IPS-18a (cell line): ENCODE results near the gene CATSPER3.

Experiments
- H3K27ac ChIP-seq: one replicate; pipeline ENCODE4 v1.5.1; 2013; ENCODE audit warnings: low read length
- H3K27me3 ChIP-seq: one replicate; pipeline ENCODE4 v1.6.1; 2013; ENCODE audit warnings: mild to moderate bottlenecking, low read length; ENCODE audit not compliant: control insufficient read depth, insufficient read depth
- H3K36me3 ChIP-seq: one replicate; pipeline ENCODE4 v1.6.1; 2013; ENCODE audit warnings: low read depth, low read length; ENCODE audit not compliant: control insufficient read depth
- H3K4me1 ChIP-seq: one replicate; pipeline ENCODE4 v1.6.1; 2013; ENCODE audit warnings: low read depth, low read length; ENCODE audit not compliant: control insufficient read depth
- H3K4me3 ChIP-seq: one replicate; pipeline ENCODE4 v1.5.1; 2013; ENCODE audit warnings: low read length
- H3K9ac ChIP-seq: one replicate; pipeline ENCODE4 v1.6.1; 2013; ENCODE audit warnings: mild to moderate bottlenecking, low read length, moderate library complexity
- H3K9me3 ChIP-seq: one replicate; pipeline ENCODE4 v1.6.1; 2013; ENCODE audit warnings: low read depth, low read length; ENCODE audit not compliant: control insufficient read depth

Gene CATSPER3

GRCh38 chr5:134945041-134945440 lies 22.7 kb upstream of the CATSPER3 start:
- Histone ChIP-seq H3K4me1 (no peaks in the 10 kb centered on the region), H3K9ac (no peak overlapping the region), H3K27me3 (no peaks in the 10 kb centered on the region), H3K27ac (no peak overlapping the region), H3K4me3 (no peak overlapping the region), H3K9me3 (no peaks in the 10 kb centered on the region), H3K36me3 (no peaks in the 10 kb centered on the region)

- Histone ChIP-seq H3K4me3 (no peak overlapping the region), H3K4me1 (no peaks in the 10 kb centered on the region), H3K9me3 (no peaks in the 10 kb centered on the region), H3K36me3 (no peaks in the 10 kb centered on the region), H3K9ac (no peak overlapping the region), H3K27me3 (no peaks in the 10 kb centered on the region), H3K27ac (no peak overlapping the region)
Measured at GRCh38 chr5:134948911-134949310, 18.8 kb upstream of the CATSPER3 start.

GRCh38 chr5:134949316-134949715 lies 18.4 kb upstream of the CATSPER3 start:
- Histone ChIP-seq H3K27me3 (no peaks in the 10 kb centered on the region), H3K9ac (no peak overlapping the region), H3K9me3 (peaks cover 4% of the 10 kb centered on the region), H3K4me3 (no peak overlapping the region), H3K4me1 (no peaks in the 10 kb centered on the region), H3K27ac (no peak overlapping the region), H3K36me3 (no peaks in the 10 kb centered on the region)

DNA sequence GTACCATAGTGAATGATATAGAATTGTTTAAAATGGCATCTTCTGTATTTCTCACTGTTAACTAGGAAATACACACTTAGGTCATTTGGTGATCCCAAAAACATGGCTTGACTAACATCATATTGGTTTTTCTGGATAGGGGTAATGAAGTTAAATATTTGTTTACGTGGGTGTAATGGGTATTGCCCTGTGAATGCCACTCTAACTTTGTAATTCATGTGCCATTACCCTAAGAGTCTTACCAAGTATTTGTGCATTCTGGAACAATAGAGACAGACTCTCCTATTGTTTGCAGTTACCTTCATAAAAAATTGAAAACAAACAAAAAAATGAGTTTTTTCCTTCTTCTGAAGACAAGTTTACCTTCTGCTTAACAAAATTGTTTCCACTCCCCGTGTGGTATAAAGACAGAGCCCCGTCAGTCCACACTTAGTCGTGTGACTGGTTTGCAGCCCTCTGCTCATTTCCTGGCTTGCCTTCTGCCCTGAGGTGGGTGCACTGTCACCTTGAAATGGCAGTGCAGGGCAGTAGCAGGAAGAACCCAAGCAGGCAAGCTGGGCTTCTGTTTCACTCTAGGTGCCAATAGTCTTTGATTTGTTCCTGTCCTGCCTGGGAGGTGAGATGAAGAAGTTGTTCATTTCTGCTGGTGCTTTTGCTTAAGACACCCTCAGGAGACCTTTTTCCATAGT lies 9.6 kb upstream of the CATSPER3 start:
- H3K9ac ChIP-seq, result no peak overlapping the region
- H3K4me3 ChIP-seq, result no peak overlapping the region
- H3K9me3 ChIP-seq, result peaks cover 4% of the 10 kb centered on the region
- H3K36me3 ChIP-seq, result no peaks in the 10 kb centered on the region
- no peaks in the 10 kb centered on the region for H3K27me3 ChIP-seq
- peaks cover 10% of the 10 kb centered on the region for H3K4me1 ChIP-seq
- H3K27ac ChIP-seq, result no peak overlapping the region

GRCh38 chr5:134958755-134959154 lies 9.0 kb upstream of the CATSPER3 start:
- Histone ChIP-seq H3K9me3 (peaks cover 4% of the 10 kb centered on the region), H3K36me3 (no peaks in the 10 kb centered on the region), H3K4me3 (no peak overlapping the region), H3K4me1 (peaks cover 10% of the 10 kb centered on the region), H3K27me3 (no peaks in the 10 kb centered on the region), H3K9ac (no peak overlapping the region), H3K27ac (no peak overlapping the region)

DNA sequence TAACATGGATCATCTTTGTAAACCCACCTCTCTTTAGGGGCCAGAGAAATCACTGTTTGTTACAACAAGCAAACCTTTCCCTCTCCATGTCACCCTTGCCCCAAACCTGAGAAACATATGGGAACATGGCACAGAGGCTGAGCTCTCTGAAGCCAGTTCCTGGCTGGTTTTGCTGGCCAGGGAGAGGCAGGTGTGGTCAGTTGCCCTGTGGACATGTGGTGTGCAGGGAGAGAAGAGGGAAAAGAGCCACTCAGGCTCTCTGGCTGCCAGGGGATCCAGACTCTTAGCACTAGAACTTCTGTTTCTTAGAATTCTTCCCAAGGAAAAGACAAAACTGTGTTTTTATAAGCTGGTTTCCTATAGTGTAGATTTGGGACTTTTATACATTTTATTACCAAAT lies 4.6 kb upstream of the CATSPER3 start:
- H3K9me3 ChIP-seq, result no peaks in the 10 kb centered on the region
- H3K27ac ChIP-seq, result no peak overlapping the region
- no peak overlapping the region for H3K9ac ChIP-seq
- H3K4me1 ChIP-seq, result peaks cover 8% of the 10 kb centered on the region
- H3K27me3 ChIP-seq, result no peaks in the 10 kb centered on the region
- no peak overlapping the region for H3K4me3 ChIP-seq
- no peaks in the 10 kb centered on the region for H3K36me3 ChIP-seq

DNA sequence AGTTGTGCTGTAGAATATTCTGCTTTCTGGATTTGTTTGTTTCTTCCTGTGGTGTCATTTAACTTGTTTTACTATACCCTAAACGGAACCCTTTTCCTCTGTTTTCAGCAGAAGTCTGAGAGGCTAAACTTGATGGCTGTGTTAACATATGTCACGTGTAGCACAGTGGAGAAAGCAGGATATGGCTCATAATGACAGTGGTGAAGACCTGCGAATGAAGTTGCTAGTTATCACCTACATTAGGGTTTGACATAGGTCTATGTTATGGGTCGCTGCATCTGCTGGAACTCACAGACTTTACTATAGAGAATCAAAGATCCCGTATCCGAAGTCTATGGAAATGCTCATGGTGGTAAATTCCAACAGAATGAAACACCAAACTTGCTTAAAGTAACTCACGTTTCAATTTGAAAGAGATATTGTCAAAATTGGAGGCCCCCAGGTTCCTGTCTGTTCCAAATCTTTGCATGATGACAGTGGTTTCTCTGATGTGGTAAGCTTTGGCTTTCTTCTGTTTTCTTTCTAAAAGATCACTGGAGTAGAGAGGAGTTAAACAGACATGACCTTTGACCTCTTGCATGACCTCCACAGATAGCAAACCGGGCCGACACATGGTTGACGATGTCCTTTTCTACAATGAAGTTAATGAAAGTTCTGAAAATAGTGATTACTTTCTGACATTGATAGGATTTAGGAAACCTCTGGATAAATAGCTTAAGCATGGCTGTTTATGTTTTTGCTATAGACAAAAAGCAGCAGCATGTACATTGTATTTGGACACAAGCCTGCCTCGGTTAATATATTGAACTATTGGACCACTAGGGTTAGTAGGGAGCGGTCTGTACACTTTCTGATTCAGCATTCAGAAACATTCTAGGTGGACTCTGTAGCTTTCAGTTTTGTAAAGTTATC lies 3.1 kb upstream of the CATSPER3 start:
- Histone ChIP-seq H3K9me3 (no peaks in the 10 kb centered on the region), H3K36me3 (no peaks in the 10 kb centered on the region), H3K4me3 (no peak overlapping the region), H3K27me3 (no peaks in the 10 kb centered on the region), H3K9ac (no peak overlapping the region), H3K27ac (no peak overlapping the region), H3K4me1 (no peaks in the 10 kb centered on the region)

GRCh38 chr5:134965271-134965825 lies 2.4 kb upstream of the CATSPER3 start:
- Histone ChIP-seq H3K9me3 (no peaks in the 10 kb centered on the region), H3K4me1 (no peaks in the 10 kb centered on the region), H3K27ac (no peak overlapping the region), H3K9ac (no peak overlapping the region), H3K27me3 (no peaks in the 10 kb centered on the region), H3K4me3 (no peak overlapping the region), H3K36me3 (no peaks in the 10 kb centered on the region)

GRCh38 chr5:134968055-134968454 lies 348 bp downstream of the CATSPER3 start:
- no peaks in the 10 kb centered on the region for H3K9me3 ChIP-seq
- no peak overlapping the region for H3K4me3 ChIP-seq
- no peaks in the 10 kb centered on the region for H3K27me3 ChIP-seq
- H3K9ac ChIP-seq, result no peak overlapping the region
- H3K27ac ChIP-seq, result no peak overlapping the region
- H3K4me1 ChIP-seq, result no peaks in the 10 kb centered on the region
- H3K36me3 ChIP-seq, result no peaks in the 10 kb centered on the region

DNA sequence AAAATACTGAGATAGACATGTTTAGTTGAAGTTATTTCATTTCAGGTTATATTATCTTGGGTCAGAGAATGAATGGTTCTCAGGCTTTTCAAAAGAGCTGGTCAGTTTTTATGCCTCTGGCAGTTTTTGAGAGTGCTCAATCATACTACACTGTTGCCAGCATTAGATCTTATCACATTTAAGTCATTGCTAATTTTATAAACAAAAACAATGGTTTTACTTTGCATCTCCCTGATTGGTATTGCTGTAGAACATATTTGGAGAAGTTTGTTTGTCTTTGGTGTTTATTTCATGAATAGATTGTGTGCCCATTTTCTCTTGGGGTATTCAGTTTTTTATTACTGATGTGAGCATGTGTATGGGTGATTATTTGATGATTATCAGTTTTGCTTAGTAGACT lies 1.5 kb downstream of the CATSPER3 start:
- Histone ChIP-seq H3K27me3 (no peaks in the 10 kb centered on the region), H3K27ac (no peak overlapping the region), H3K4me1 (no peaks in the 10 kb centered on the region), H3K9me3 (no peaks in the 10 kb centered on the region), H3K9ac (no peak overlapping the region), H3K4me3 (no peak overlapping the region), H3K36me3 (no peaks in the 10 kb centered on the region)

DNA sequence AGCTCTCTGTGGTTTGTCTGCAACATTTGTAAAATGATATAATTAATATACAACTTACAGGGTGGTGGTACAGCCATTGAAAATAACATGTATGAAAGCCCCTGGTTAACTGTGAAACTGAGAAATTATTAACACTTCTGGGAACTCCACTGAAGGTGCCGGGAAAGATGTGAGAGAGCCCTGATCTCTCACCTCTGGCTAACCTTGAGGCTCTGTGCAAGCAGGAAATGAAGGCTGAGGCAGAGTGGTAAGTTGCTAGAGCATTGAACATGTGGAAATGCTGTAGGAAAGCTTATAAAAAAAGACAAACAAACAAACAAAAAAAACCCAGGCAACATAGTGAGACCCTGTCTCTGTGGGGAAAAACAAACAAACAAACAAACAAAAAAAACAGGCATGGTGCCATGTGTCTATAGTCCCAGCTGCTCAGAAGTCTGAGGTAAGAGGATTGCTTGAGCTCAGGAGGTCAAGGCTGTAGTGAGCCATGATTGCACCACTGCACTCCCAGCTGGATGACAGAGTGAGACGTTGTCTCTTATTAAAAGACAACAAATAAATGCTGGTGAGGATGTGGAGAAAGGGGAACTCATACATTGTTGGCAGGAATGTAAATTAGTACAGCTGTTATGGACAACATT lies 7.5 kb downstream of the CATSPER3 start:
- no peak overlapping the region for H3K27ac ChIP-seq
- H3K36me3 ChIP-seq, result no peaks in the 10 kb centered on the region
- H3K9ac ChIP-seq, result no peak overlapping the region
- H3K4me3 ChIP-seq, result no peak overlapping the region
- no peaks in the 10 kb centered on the region for H3K27me3 ChIP-seq
- no peaks in the 10 kb centered on the region for H3K4me1 ChIP-seq
- H3K9me3 ChIP-seq, result peaks cover 14% of the 10 kb centered on the region
